Measurements from ENCODE around the gene SPINK9. TPM values are rescaled to one million over a fixed set of nuclear protein-coding genes. Genes with fewer than 3 reads are reported as not detected.

SPINK9 gene
- total and polyA plus RNA-seq, 2 of the 4 experiments (the other 2 are of a cell fraction), result not detected

DNA sequence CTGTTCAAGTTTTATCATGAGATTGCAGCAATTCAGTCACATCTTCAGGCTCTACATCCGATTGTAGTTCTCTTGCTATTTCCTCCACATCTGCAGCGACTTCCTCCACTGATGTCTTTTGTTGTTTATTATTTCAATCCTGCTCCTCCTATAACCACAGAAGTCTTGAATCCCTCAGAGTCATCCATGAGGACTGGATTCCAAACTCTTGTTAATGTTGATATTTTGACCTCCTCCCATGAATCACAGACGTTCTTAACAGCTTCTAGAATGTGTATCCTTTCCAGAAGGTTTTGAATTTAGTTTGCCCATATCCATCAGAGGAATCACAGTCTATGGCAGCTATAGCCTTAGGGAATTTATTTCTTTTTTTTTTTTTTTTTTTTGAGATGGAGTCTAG is 52.0 kb downstream of the SPINK9 start:
- H4K8ac ChIP-seq (ENCODE audit: low read depth in 2 of 2, low read length in 2 of 2), result no peak overlapping the region; a peak in 1 of 4 replicates
- no peak overlapping the region for H3K23ac ChIP-seq (ENCODE audit: low read depth, low read length)
- H3K36me3 ChIP-seq (ENCODE audit: control insufficient read depth, insufficient read depth, low read length), result no peaks in the 10 kb centered on the region
- no TSS peak for BruUV-seq (replicated peaks)
- POLR2A ChIA-PET (ENCODE audit: unreplicated experiment), result interaction anchor here (0.6 kb wide), 1 partner anchor 23 kb away, joined by 3 read pairs; no protein-coding TSS in a partner anchor
- no peak overlapping the region for H2AK5ac ChIP-seq (ENCODE audit: low read depth, low read length)
- no peak overlapping the region for H3K9ac ChIP-seq (ENCODE audit: low read depth, low read length)
- in situ Hi-C loops (cut with MboI; ENCODE audit: low sequenced_read_pairs) (no loop called here), dilution Hi-C loops (cut with HindIII; ENCODE audit: low sequenced_read_pairs, unreplicated experiment) (no loop called here), intact Hi-C loops (cut with micrococcal nuclease) (loop anchor here (5.0 kb wide), 1 partner anchor 725 kb away; no protein-coding TSS in a partner anchor)
- peaks cover 33% of the 10 kb centered on the region; the same call in 1 of the 2 replicates for H4K20me1 ChIP-seq (ENCODE audit: insufficient read depth, low read length)
- H3K4ac ChIP-seq (ENCODE audit: low read depth, low read length), result no peak overlapping the region
- H2BK5ac ChIP-seq (ENCODE audit: low read depth, low read length, poor library complexity, severe bottlenecking), result peak overlapping the region; percentile 37
- no peak overlapping the region for H3K27ac ChIP-seq (ENCODE audit: insufficient read depth, low read length)
- peak; percentile 22; the same call in 1 of the 2 replicates for TF ChIP-seq CEBPB (IDR thresholded peaks at IDR 0.05; ENCODE audit: low read depth, low read length)
- TF ChIP-seq, protein P1, sequence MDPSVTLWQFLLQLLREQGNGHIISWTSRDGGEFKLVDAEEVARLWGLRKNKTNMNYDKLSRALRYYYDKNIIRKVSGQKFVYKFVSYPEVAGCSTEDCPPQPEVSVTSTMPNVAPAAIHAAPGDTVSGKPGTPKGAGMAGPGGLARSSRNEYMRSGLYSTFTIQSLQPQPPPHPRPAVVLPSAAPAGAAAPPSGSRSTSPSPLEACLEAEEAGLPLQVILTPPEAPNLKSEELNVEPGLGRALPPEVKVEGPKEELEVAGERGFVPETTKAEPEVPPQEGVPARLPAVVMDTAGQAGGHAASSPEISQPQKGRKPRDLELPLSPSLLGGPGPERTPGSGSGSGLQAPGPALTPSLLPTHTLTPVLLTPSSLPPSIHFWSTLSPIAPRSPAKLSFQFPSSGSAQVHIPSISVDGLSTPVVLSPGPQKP (IDR thresholded peaks at IDR 0.05; ENCODE audit: borderline replicate concordance, low read depth, low read length), result no peak
- no peak for TF ChIP-seq RCOR1 (IDR thresholded peaks at IDR 0.05; ENCODE audit: insufficient replicate concordance, low read length)
- TF ChIP-seq POLR2A (IDR thresholded peaks at IDR 0.05; ENCODE audit: low read depth, low read length), result no peak
- peak; percentile 34; the same call in 1 of the 2 replicates for TF ChIP-seq FOS (IDR thresholded peaks at IDR 0.05; ENCODE audit: low read depth, low read length)
- TF ChIP-seq MAFK (IDR thresholded peaks at IDR 0.05; ENCODE audit: low read depth, low read length), result no peak
- peaks cover 7% of the 10 kb centered on the region for H3K4me1 ChIP-seq (ENCODE audit: control insufficient read depth, insufficient read depth, low read length)
- H3K4me3 ChIP-seq (ENCODE audit: insufficient read depth, low read depth, low read length), result no peak overlapping the region
- no peak overlapping the region for H3K18ac ChIP-seq (ENCODE audit: low read depth, low read length)
- H3K79me1 ChIP-seq (ENCODE audit: low read depth in 1 of 2, low read length in 2 of 2), result peaks cover 40 to 62% of the 10 kb centered on the region in 2 experiments
- H3K14ac ChIP-seq (replicated peaks; ENCODE audit: low read depth, low read length), result no peak overlapping the region
- H3K4me2 ChIP-seq (ENCODE audit: low read depth, low read length), result peak overlapping the region; percentile 51; the same call in 1 of the 2 replicates
- H4K5ac ChIP-seq (ENCODE audit: low read depth, low read length), result no peak overlapping the region
- no peaks in the 10 kb centered on the region for H3K9me3 ChIP-seq (ENCODE audit: control insufficient read depth, insufficient read depth, low read length)
- H2AFZ ChIP-seq (replicated peaks; ENCODE audit: low read length, poor library complexity), result no peak overlapping the region
- peak; percentile 95 for DNase-seq
- H2BK20ac ChIP-seq (ENCODE audit: low read depth, low read length), result no peak overlapping the region
- H3K27me3 ChIP-seq (ENCODE audit: control insufficient read depth, insufficient read depth, low read length), result no peaks in the 10 kb centered on the region
- CTCF ChIA-PET, result no interaction called here
- H2BK15ac ChIP-seq (ENCODE audit: low read depth, low read length), result no peak overlapping the region
- no CpG with 5 or more reads among the region's 3 CpGs for WGBS, 2 experiments (ENCODE audit: extremely low coverage in 2 of 2, insufficient read length in 1 of 2)
- ATAC-seq (ENCODE audit: low read depth), result peak; percentile 47
- peaks cover 13% of the 10 kb centered on the region; the same call in 1 of the 2 replicates for H3K9me1 ChIP-seq (ENCODE audit: insufficient read depth, low read length)
- H2AK9ac ChIP-seq (replicated peaks; ENCODE audit: low read depth, low read length, poor library complexity), result no peak overlapping the region
- 0 out of 2 replicates have a peak overlapping the region, but pooled peaks have one; percentile 21 for H2BK120ac ChIP-seq (ENCODE audit: low read depth, low read length)
- H3K56ac ChIP-seq (ENCODE audit: extremely low read depth, insufficient read depth, low read length), result no peak overlapping the region
- no peak overlapping the region for H4K91ac ChIP-seq (ENCODE audit: insufficient read depth, low read depth, low read length)
